ENCODE measurements around the gene MTHFD1. TPM values are rescaled to one million over a fixed set of nuclear protein-coding genes. Genes with fewer than 3 reads are reported as not detected.

The MTHFD1 gene
- total RNA-seq, 1 experiment from 2014 or later, result 72.7 TPM

Other genes with a start within 250 kb of the MTHFD1 start
- 0.29 and 0.47 TPM in 2 replicates for gene ESR2, start 94.0 kb upstream of the MTHFD1 start, total RNA-seq (2022)
- 0.14 and 0.22 TPM in 2 replicates for gene AKAP5, start 77.1 kb downstream of the MTHFD1 start, total RNA-seq (2022)
- gene ZBTB25, start 115.5 kb downstream of the MTHFD1 start, total RNA-seq (2022), result 11.7 and 15.3 TPM in 2 replicates
- 26.5 and 30.9 TPM in 2 replicates for gene ZBTB1, start 116.4 kb downstream of the MTHFD1 start, total RNA-seq (2022)
- 0.51 and 0.56 TPM in 2 replicates for gene HSPA2, start 152.4 kb downstream of the MTHFD1 start, total RNA-seq (2022)
- gene PPP1R36, start 161.6 kb downstream of the MTHFD1 start, total RNA-seq (2022), result 0.47 TPM in 1 of 2 replicates, not detected in the other

Measured in MCF 10A (cell line).